Endothelial cell of umbilical vein (primary cell): ENCODE results near the gene FRMD5. TPM values are rescaled to one million over a fixed set of nuclear protein-coding genes. Genes with fewer than 3 reads are reported as not detected.

Experiments
- BruUV-seq: library from RNA; stranded (reverse); fragments of 400-500 nt; replicated peaks from 2 replicates; lab custom pipeline; 2021; lab: Mats Ljungman, UMichigan
- CTCF ChIA-PET: fragments of 300-600, 350-600 bp; sonication (Branson Sonifier 250); formaldehyde crosslinking; loops from one replicate; lab custom pipeline; 2021; ENCODE audit warnings: antibody characterized with exemption, inconsistent platforms; lab: Charles Lee
- POLR2A ChIA-PET: fragments of 300-600, 350-600 bp; sonication (Branson Sonifier 250); formaldehyde crosslinking; loops from one replicate; lab custom pipeline; 2021; ENCODE audit warnings: antibody characterized with exemption, inconsistent platforms; lab: Charles Lee
- DNase-seq: peaks from one replicate; pipeline ENCODE4 v3.0.0-alpha.2; 2011; ENCODE audit warnings: low read depth, low spot score
- FAIRE-seq: peaks from 2 replicates; lab custom pipeline; 2011; peaks lifted over from hg19 to GRCh38; lab: Jason Lieb, UNC
- H2AFZ ChIP-seq: 2 replicates; pipeline ENCODE4 v1.6.0; 2012; ENCODE audit warnings: low read depth, low read length, control low read depth, inconsistent platforms
- H3K27ac ChIP-seq: 2 replicates; pipeline ENCODE4 v1.5.1; 2011; ENCODE audit warnings: low read depth, mild to moderate bottlenecking, control low read depth, low read length, moderate library complexity; ENCODE audit not compliant: insufficient read depth
- H3K27me3 ChIP-seq, 2 experiments: 2 replicates each; pipeline versions ENCODE4 v1.6.0 to v1.6.1; 2011; ENCODE audit warnings: low read length in 2 of 2, mixed read lengths in 1 of 2; ENCODE audit not compliant: control insufficient read depth in 2 of 2, insufficient read depth in 2 of 2
- H3K36me3 ChIP-seq, 2 experiments: 2 replicates in 1 of 2; 3 replicates in 1 of 2; pipeline ENCODE4 v1.5.1; 2011; ENCODE audit warnings: low read length in 2 of 2, mild to moderate bottlenecking in 1 of 2, moderate library complexity in 1 of 2; ENCODE audit not compliant: control insufficient read depth in 2 of 2, insufficient read depth in 2 of 2; ENCODE audit errors: extremely low read depth in 1 of 2
- H3K4me1 ChIP-seq: 3 replicates; pipeline ENCODE4 v1.5.1; 2011; ENCODE audit warnings: mild to moderate bottlenecking, low read length; ENCODE audit not compliant: control insufficient read depth, insufficient read depth; ENCODE audit errors: extremely low read depth
- H3K4me2 ChIP-seq: 2 replicates; pipeline ENCODE4 v1.6.1; 2011; ENCODE audit warnings: low read length, control low read depth, mixed read lengths; ENCODE audit not compliant: insufficient read depth
- H3K4me3 ChIP-seq, 3 experiments: fragments of 200-600 bp in 1 of 3; sonication (generic), shearing (Covaris generic) in 1 of 3; replicated peaks in 1 of 3; 2 replicates each; pipeline ENCODE4 v1.5.1; 2011 to 2016; ENCODE audit warnings: control low read depth in 3 of 3, low read length in 3 of 3, mild to moderate bottlenecking in 2 of 3, inconsistent platforms in 1 of 3, low read depth in 1 of 3, moderate library complexity in 1 of 3; ENCODE audit not compliant: insufficient read depth in 1 of 3
- H3K79me2 ChIP-seq: 2 replicates; pipeline ENCODE4 v1.6.0; 2012; ENCODE audit warnings: low read length, inconsistent platforms; ENCODE audit not compliant: control insufficient read depth, insufficient read depth
- H3K9ac ChIP-seq: replicated peaks from 2 replicates; pipeline ENCODE3; 2011; ENCODE audit warnings: low read length, control low read depth; ENCODE audit not compliant: insufficient read depth; ENCODE audit errors: extremely low read depth
- H3K9me1 ChIP-seq: replicated peaks from 3 replicates; pipeline ENCODE4 v1.6.0; 2011; ENCODE audit warnings: mild to moderate bottlenecking, low read length; ENCODE audit not compliant: control insufficient read depth, insufficient read depth; ENCODE audit errors: extremely low read depth
- H3K9me3 ChIP-seq: replicated peaks from 2 replicates; pipeline ENCODE4 v1.5.1; 2012; ENCODE audit warnings: low read length, inconsistent platforms; ENCODE audit not compliant: control insufficient read depth, insufficient read depth
- H4K20me1 ChIP-seq: replicated peaks from 2 replicates; pipeline ENCODE3; 2011; ENCODE audit warnings: mild to moderate bottlenecking, low read length; ENCODE audit not compliant: control insufficient read depth, insufficient read depth; ENCODE audit errors: extremely low read depth
- EZH2 ChIP-seq: IDR thresholded peaks from 2 replicates; pipeline ENCODE4 v1.6.1; 2012; ENCODE audit warnings: borderline replicate concordance, low read depth, mild to moderate bottlenecking, moderate library complexity, low read length, inconsistent platforms; ENCODE audit not compliant: severe bottlenecking
- FOS ChIP-seq: IDR thresholded peaks from 2 replicates; pipeline ENCODE4 v1.6.1; 2011; ENCODE audit warnings: mild to moderate bottlenecking, low read length, moderate library complexity, borderline replicate concordance; ENCODE audit not compliant: insufficient read depth
- GATA2 ChIP-seq: IDR thresholded peaks from 2 replicates; pipeline ENCODE4 v1.7.0; 2011; ENCODE audit warnings: low read depth, mild to moderate bottlenecking, moderate library complexity, mixed read lengths, low read length; ENCODE audit not compliant: insufficient read length, insufficient read depth
- JUN ChIP-seq: IDR thresholded peaks from 2 replicates; pipeline ENCODE4 v1.6.1; 2011; ENCODE audit warnings: borderline replicate concordance, low read depth; ENCODE audit not compliant: insufficient read length, insufficient read depth
- MYC ChIP-seq: IDR thresholded peaks from one replicate; pipeline ENCODE4 v1.6.1; 2011; ENCODE audit warnings: mild to moderate bottlenecking, low read depth, low read length
- POLR2A ChIP-seq: IDR thresholded peaks from 2 replicates; pipeline ENCODE4 v1.6.1; 2012; ENCODE audit warnings: low read depth, mild to moderate bottlenecking, control low read depth, low read length
- POLR2AphosphoS5 ChIP-seq: IDR thresholded peaks from 2 replicates; pipeline ENCODE4 v1.6.1; 2012; ENCODE audit warnings: low read depth, mild to moderate bottlenecking, control low read depth, low read length, moderate library complexity; ENCODE audit not compliant: insufficient read depth
- dilution Hi-C: fragments of 300-500 bp; cut with MboI; formaldehyde crosslinking; loops from one replicate; pipeline ENCODE4 v1.15.0; 2019; ENCODE audit warnings: low sequenced_read_pairs; ENCODE audit not compliant: extremely low pct_ligation_motif_present
- intact Hi-C: fragments of 100-400 bp; cut with micrococcal nuclease; formaldehyde crosslinking; loops from one replicate; pipeline ENCODE4 v1.10.0; 2022
- polyA plus RNA-seq, 4 experiments: library from polyadenylated mRNA; depleted of rRNA in 3 of 4; stranded (reverse) in 3 of 4; unstranded in 1 of 4; fragments of >200 nt; gene quantifications; 2 replicates each; pipeline versions ENCODE4 v1.2.1 to v1.2.3, GENCODE V29; 2011 to 2012; ENCODE audit warnings: missing spikeins in 1 of 4
- total RNA-seq: library from RNA; stranded (reverse); gene quantifications from 2 replicates; pipeline ENCODE4 v1.2.3, GENCODE V29; 2021
- TF ChIP-seq, protein P1 (sequence below), 2 donors: IDR thresholded peaks; 1 replicate in 1 of 2; 2 replicates in 1 of 2; pipeline ENCODE4 v1.5.1; 2011; ENCODE audit warnings: low read length in 2 of 2, mild to moderate bottlenecking in 2 of 2, moderate library complexity in 2 of 2, control low read depth in 1 of 2, inconsistent platforms in 1 of 2, low read depth in 1 of 2; ENCODE audit not compliant: insufficient read depth in 1 of 2; ENCODE audit errors: extremely low read depth in 1 of 2
- TF ChIP-seq, protein P2 (sequence below): IDR thresholded peaks from 2 replicates; pipeline ENCODE4 v1.6.1; 2011; ENCODE audit not compliant: insufficient read depth, insufficient read length

The FRMD5 gene
- total and polyA plus RNA-seq, 2 donors (not counting 3 experiments of a cell fraction or from before 2014, with no cell fraction given), result 16.7 to 20.2 TPM

- Histone ChIP-seq H3K9ac (no peak overlapping the region), H3K36me3 (no peaks in the 10 kb centered on the region), H3K4me3 (no peak overlapping the region), H4K20me1 (no peaks in the 10 kb centered on the region), H3K9me1 (no peaks in the 10 kb centered on the region), H3K27me3 (no peaks in the 10 kb centered on the region), H3K79me2 (no peaks in the 10 kb centered on the region), H3K9me3 (no peaks in the 10 kb centered on the region), H3K4me2 (no peak overlapping the region), H3K27ac (no peak overlapping the region), H2AFZ (no peak overlapping the region), H3K4me1 (no peaks in the 10 kb centered on the region)
- BruUV-seq, result no TSS peak
- ChIA-PET CTCF (no interaction called here), POLR2A (no interaction called here)
- no peak for TF ChIP-seq JUN
- TF ChIP-seq, protein P1, sequence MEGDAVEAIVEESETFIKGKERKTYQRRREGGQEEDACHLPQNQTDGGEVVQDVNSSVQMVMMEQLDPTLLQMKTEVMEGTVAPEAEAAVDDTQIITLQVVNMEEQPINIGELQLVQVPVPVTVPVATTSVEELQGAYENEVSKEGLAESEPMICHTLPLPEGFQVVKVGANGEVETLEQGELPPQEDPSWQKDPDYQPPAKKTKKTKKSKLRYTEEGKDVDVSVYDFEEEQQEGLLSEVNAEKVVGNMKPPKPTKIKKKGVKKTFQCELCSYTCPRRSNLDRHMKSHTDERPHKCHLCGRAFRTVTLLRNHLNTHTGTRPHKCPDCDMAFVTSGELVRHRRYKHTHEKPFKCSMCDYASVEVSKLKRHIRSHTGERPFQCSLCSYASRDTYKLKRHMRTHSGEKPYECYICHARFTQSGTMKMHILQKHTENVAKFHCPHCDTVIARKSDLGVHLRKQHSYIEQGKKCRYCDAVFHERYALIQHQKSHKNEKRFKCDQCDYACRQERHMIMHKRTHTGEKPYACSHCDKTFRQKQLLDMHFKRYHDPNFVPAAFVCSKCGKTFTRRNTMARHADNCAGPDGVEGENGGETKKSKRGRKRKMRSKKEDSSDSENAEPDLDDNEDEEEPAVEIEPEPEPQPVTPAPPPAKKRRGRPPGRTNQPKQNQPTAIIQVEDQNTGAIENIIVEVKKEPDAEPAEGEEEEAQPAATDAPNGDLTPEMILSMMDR (IDR thresholded peaks at IDR 0.05; ENCODE audit: extremely low read depth in 1 of 2, insufficient read depth in 1 of 2, low read depth in 1 of 2, low read length in 2 of 2), result no peak
- TF ChIP-seq POLR2AphosphoS5, result no peak
- TF ChIP-seq, protein P2, sequence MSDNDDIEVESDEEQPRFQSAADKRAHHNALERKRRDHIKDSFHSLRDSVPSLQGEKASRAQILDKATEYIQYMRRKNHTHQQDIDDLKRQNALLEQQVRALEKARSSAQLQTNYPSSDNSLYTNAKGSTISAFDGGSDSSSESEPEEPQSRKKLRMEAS, result no peak
- no peak for TF ChIP-seq POLR2A
- no peak for TF ChIP-seq FOS
- no peak for TF ChIP-seq GATA2
- TF ChIP-seq EZH2, result no peak
- no peak for TF ChIP-seq MYC
- FAIRE-seq, result no peak
- dilution Hi-C loops (no loop called here), intact Hi-C loops (no loop called here)
- no peak for DNase-seq
These were observed 228.4 kb downstream of the FRMD5 start for GRCh38 chr15:43966646-43967045.
